Measurements from ENCODE around the gene WNT7B.

WNT7B gene

DNA sequence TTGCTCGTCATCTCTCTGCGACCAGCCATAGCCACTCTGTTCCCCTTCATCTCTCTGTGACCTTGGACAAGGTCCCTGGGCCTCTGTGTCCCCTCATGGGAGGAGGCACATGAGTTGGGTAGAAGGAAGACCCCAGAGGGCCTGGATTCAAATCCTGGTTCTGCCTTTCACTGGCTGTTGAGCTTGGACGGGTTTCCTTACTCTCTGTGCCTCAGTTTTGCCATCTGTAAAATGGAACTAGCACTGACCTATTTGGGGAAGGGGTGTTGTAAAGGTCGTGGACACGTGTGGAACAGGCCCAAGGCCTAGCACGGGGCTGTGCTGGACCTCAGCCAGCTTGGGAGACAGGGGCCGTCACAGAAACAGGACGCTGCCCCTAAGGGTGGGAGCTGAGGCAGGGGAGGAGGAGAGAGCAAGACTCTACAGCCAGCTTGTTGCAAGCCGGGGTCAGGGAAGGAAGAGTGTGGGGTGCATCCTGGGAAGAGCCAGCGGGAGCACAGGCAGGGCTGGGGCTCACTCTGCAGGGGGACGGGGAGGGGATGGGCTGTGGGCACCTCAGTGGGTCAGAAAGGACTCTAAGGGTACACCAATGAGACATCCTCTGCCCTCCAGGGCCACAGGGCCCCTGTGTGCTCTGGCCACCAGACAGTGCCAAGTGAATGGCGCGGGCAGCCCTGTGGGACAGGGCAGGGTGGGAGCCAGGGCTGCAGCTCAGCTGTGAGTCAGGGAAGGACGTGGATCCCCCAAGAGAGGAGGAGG is 59.1 kb downstream of the WNT7B start:
- intact Hi-C loops (cut with DNase I) = no loop called here
- DNase-seq = no peak

DNA sequence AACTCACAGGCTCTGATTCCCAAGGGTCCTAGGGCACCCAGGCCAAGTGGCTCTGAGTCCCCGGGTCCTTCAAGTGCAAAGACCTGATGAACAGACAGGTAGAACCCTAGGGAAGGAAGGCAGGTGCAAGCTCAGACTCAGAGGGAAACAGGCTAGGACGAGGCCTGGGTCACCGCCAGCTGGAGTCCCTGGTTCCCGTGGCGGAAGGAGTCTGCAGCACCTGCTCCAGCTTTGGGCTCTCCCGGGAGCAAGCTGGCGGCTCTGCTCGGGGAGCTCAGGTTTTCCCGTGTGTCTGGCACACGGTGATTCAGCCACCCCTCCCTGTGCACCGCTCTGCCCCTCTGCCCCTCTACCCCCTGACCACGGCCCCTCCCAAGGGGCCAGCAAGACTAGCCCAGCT is 59.8 kb downstream of the WNT7B start:
- DNase-seq = no peak
- intact Hi-C loops (cut with DNase I) = no loop called here

DNA sequence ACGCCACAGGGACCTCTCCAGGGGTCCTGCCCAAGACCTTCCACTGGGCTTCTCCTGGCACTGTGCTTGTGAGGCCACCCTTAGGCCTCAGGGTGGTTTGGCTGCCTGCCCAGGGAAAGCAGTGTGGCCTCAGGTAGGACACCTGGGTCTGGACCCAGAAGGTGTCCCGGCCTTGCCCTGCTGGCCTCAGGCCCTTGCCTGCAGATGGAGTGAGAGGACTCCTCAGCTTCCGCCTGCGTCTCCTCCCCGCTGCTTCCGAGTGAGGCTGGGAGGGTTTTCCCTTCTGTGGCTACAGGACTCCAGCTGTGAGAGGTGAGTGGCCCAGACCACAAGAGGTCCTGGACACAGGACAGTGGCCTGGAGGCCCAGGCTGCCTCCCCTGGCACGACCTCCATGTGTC is 60.4 kb downstream of the WNT7B start:
- no peak for DNase-seq
- intact Hi-C loops (cut with DNase I) = no loop called here

DNA sequence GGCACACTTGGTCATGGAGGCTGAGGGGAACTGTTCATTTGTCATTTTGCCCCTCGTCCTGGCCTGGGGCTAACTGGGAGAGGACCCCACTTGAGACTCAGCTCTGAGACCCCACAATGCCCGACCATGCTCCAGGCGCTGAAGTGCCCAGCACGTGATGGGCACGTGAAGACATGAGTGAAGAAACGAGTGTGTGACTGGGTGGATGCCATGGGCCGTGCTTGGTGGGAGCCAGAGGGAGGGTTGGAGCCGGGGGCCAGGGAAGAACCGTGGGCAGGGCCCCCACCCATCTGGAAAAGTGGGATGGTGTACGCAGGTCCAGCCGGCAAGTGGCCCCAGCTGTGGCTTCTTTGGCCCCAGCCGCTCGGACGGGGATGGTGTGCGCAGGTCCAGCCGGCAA is 61.1 kb downstream of the WNT7B start:
- no peak for DNase-seq
- intact Hi-C loops (cut with DNase I) = no loop called here

DNA sequence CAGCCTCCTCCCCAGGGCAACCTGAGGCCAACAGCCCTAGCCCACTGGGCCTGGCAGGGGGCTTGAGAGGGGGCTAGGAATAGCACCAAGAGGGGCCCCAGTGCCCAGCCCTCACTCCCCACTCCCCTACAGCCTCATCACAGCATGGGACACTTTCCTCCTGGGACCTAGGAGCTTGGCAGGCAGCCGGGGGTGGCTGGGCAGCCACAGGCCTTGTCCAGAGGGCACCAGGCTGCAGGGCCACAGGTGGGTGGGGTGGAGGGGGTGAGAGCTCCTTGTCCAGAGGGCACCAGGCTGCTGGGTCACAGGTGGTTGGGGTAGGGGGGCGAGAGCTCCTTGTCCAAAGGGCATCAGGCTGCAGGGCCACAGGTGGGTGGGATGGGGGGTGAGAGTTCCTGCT is 61.8 kb downstream of the WNT7B start:
- no peak for DNase-seq
- intact Hi-C loops (cut with DNase I) = no loop called here

DNA sequence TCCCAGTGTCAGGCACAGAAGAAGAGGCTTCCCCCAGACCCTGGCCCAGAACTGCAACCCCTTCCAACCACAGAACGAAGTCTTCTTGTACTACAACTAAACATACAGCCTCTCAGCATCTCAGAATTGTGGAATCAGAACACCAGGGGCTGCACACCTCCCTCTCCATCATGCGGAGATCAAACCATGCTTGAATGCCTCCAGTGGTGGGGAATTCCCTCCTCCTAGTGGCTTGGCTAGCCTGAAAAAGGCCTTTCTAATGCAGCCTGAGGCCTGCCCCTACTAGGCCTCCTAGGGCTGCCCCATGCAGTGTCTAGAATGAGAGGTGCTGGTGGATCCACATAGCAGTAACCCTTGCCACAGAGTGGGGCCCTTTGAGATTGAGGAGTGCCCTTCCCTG is 62.7 kb downstream of the WNT7B start:
- intact Hi-C loops (cut with DNase I) = no loop called here
- DNase-seq = no peak

DNA sequence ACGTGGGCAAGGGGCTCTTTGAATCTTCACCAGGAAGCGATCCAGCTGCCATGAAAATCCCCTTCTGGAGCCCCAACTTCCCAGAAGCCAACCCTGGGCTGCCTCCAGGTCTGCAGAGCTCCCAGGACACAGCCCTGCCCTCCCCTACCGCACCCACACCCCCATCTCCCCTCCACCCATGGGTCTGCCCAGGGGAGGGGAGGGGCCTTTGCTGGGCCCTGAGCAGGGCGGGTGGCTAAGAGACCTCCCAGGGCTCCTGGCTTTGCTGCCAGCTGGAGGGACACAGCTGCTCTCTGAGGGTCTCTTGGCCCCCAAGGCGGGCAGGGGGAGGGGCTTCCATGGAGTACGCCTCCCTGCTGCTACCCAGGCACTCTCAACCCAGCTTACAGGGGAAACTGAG is 64.1 kb downstream of the WNT7B start:
- intact Hi-C loops (cut with DNase I) = no loop called here
- DNase-seq = no peak

DNA sequence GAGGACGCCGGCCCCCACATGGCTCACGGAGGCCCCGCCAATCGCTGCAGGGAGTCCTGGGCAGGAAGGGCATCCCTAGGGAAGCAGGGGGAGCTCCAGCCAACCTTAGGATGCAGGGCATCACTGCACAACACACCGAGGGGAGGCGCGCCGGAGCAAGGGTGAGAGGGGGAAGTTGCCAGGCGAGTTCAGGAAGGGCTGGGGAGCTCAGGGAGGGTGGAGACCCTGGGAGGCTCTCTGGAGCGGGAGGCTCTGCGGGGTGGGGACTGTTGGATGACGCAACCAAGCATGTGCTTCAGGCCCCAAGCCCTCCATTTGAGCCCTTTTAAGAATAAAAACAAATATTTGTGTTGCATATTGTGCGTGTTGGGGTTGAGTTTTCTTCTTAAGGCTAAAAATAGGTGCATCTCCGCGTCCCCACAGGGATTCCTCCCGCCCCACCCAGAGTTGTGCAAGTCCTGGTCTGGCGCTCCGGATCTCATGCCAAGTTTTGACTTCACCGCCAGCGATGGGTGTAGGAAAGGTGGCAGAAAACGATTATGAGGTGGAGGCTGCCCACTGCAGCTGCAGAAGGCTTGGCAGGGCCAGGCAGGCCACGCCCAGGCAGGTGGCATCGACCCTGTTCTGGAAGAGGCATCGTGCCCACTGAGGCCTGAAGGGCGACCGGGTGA is 65.2 kb downstream of the WNT7B start:
- intact Hi-C loops (cut with DNase I) = no loop called here
- DNase-seq = no peak

DNA sequence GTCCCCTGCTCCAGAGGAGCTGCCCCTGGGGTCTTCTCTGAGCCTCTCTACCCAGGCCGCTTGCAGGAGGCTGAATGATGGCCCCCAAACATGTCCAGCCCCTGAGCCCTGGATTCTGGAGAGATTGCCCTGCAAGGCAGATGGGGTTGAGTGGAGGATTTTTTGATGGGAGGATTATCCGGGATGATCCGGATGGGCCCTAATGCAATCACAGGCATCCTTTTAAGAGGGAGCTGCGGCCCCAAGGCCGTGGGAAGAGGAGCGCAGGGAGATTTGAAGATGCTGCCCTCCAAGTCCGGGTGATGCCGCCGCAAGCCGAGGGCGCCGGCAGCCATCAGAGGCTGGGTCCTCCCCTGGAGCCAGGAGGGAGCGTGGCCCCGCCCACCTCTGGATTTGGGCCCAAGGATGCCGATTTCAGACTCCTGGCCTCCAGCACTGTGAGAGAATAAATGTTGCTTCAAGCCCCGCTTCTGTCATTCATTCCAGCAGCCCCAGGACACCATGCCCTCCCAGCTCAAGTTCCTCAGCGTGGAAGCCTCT is 66.0 kb downstream of the WNT7B start:
- peak in 1 of 10 donors; percentile 81 for DNase-seq
- intact Hi-C loops (cut with DNase I) = no loop called here

DNA sequence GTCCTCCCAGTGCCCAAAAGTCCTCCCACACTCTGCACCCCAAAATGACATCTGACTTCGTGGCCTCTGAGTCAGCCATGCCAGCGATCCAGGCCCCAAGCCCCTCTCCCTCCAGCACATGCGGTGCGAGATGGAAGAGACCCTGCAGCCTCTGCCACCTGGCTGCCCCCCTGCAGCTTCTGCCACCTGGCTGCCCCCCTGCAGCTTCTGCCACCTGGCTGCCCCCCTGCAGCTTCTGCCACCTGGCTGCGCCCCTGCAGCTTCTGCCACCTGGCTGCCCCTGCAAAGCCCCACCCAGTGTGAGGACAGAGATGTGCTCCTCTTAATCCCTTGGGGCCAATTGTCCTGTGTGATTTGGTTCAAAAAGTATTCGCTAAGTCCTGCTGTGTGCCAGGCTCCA is 68.0 kb downstream of the WNT7B start:
- intact Hi-C loops (cut with DNase I) = no loop called here
- DNase-seq = no peak

DNA sequence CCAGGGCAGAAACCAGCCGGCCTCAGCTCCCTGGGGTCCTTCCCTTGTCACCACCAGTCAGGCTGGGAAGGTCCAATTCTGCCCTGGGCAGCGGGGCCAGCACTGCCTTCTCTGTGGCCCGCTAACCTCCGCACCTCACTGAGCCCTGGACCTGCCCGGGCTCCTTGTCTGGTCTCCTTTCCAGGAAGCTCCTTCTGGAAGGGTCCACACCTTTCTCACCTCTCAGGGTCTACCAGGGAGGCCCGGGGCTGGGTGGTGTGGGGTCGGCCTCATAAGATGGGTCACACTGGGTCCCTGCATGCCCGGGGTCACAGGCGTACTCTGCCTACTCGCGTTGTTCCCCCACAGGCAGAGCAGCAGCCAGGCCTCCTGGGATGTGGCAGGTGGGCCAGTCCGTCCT is 69.0 kb downstream of the WNT7B start:
- intact Hi-C loops (cut with DNase I) = no loop called here
- no peak for DNase-seq

DNA sequence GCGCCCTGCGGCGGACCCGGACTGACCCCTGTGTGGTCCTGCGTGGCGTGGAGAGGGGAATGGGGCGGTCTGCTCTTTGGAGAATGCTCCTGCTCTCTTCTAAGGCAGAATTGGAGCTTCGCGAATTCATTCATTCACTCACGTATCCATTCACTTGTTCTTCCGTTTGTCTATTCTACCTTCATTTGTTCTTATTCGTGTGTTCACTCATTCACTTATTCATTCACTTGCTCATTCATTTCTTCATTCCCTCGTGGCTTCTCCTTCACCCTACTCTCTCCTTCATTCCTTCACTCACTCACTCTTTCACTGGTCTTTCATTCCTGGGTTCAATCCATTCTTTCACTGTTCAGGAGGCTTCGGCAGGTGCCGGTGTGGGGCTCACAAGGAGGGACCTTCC is 69.6 kb downstream of the WNT7B start:
- no peak for DNase-seq
- intact Hi-C loops (cut with DNase I) = no loop called here

DNA sequence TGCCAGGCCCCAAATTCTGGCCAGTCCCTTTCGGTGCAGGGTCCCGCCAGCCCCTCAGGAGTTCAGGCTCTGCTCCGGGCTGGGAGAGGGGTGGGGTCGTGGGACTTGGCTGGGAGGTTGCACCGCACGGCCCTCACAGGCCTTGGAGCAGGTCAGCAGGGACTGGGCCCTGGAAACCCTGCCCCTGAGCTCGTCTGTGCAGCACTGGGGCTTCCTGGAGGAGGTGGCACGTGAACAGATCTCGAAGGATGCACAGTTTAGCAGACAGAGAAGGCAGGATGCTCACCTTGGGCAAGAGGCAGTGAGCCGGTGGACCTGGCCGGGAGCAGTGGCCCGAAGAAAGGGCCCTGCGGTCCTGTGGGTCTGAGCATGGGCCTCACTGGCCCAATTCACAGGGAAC is 70.0 kb downstream of the WNT7B start:
- intact Hi-C loops (cut with DNase I) = no loop called here
- DNase-seq = no peak

DNA sequence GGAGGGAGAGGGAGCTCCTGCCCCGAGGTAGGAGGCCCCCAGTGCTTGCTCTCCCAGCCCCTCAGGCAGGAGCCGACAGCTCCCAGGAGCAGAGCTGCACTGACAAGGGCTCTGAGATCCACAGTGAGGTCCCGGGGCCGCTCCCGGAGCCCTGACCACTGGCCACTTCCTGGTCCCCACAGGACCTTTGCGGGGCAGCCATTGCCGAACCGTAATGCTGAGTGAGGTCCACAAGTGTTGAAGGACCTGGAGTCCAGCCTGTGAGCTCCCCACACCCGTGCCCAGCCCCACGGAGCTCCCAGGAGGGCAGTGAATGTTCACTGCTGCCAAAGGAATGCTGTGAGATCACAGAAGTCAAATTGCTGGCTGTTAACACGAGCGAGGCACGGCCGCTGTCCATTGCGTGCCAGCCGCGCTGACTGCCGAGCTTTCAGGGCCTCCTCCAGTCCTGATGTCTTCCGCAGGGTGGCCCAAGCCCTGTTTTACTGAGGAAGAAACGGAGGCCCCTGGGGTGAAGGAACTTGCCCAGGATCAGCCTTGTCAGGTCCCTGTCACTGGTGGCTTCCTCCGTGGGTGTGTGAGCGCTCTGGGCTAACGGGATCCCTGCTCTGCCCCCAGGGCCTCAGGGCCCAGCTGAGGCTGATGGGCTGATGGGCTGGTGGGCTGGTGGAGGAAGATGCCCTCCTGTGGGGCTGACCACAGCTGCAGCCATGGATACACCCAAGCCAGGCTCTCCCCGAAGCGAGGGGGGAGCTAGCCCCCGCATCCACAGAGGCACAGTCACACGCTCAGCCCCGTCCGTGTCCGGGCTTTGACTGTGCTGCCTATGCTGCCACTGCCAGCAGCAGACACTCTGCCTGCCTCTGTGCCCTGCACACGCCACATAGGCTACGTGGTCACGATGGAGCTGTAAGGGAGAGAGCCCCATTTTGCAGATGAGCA is 70.8 kb downstream of the WNT7B start:
- no peak for DNase-seq
- intact Hi-C loops (cut with DNase I) = no loop called here

DNA sequence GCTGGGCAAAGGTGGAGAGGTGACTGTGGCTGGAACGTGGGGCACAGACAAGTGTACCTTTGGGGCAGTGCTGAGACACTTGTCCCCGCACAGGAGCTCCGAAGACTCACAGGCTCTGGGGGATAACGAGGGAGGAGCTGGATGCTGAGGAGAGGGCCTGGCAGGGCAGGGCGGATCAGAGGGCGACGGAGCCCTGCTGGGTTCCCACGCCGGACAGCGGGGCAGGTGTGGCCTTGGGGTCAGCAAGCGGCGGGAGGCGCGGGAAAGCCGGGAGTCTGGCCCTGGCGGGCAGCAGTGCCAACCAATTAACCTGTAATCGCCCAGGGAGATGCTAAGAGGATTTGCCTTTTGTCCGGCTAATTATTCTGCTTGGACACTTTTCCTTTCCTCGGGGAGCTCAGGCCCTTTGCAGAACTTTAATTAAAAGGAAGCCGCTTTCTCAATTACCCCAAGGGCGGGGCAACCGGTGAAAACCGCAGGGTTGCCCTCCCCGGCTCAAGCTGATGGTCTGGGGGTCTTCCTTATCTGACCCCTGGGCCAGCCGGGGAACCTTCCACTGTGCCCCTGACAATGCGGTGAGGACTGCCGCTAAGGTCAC is 71.5 kb downstream of the WNT7B start:
- DNase-seq = no peak
- intact Hi-C loops (cut with DNase I) = no loop called here

DNA sequence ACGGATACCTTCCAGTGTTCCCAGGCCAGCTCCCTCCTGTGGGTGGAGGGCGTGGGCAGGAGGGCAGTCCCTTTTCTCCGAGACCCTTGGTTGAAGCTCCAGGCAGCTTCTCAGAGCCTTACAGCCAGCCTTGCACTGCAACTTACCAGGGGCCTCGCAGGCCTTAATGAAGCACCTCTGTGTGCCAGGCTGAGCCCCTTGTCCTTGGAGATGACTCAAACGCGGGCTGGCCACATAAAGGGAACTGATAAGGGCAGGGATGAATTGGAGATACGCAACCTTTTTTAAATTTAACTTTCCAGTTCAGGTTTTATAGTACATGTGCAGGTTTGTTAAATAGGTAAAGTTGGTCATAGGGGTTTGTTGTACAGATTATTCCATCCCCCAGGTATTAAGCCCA is 72.7 kb downstream of the WNT7B start:
- no peak for DNase-seq
- intact Hi-C loops (cut with DNase I) = no loop called here

DNA sequence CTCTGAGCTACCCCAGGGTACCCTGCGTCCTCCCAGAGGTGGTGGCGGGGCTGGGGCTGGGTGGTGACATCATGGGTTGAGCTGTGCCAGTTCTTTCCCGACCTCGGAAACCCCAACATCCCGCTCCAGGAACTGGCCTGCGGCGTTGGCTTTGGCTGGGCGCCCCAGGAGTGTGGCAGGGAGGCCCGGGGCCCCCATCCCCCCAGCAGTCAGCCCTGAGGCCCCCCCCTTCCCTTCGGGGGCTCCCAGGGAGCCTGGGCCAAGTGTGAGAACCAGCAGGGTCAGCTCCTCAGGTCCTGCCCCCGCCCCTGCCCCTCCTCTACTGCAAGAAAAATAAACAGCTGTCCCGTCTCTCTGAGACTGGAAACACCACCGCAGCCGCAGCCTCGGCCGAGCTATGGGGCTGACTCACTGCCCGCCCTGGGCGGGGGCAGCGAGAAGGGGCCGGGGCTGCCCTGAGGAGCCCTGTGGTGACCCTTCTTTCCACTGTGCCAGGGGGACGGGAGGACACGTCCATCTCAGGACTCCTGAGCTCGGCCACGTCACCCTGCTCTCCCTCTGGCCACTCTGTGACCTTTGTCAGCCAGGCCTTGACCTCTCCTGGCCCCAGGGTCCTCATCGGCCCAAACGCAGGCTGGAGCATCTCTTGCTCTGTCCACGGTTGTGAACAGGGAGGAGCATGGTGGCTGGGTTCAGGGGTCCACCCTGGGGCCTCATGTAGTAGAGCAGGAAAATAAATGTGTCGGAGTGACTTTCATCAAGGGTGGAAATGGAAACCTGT is 73.4 kb downstream of the WNT7B start:
- intact Hi-C loops (cut with DNase I) = no loop called here
- DNase-seq = no peak

DNA sequence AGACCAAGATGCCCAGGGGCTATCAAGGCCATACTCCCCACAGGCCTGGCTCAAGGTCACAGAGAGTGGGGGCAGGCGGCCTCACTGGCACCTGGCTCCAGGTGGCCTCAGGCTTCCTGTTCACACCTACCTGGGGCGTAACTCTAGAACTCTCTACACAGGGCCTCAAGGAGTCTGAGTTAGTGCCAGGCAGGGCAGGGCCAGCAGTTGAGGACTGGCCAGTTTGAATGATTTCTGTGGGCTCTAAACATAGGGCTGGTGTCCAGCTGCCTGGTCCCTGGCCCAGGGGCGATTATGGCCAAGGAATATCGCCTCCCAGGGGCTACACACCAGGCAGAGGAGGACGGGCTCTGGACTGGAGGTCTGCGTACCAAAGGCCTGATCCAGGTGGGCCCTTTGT is 79.2 kb downstream of the WNT7B start:
- intact Hi-C loops (cut with DNase I) = no loop called here
- peak in 2 of 10 donors; percentile 10 to 61 for DNase-seq

DNA sequence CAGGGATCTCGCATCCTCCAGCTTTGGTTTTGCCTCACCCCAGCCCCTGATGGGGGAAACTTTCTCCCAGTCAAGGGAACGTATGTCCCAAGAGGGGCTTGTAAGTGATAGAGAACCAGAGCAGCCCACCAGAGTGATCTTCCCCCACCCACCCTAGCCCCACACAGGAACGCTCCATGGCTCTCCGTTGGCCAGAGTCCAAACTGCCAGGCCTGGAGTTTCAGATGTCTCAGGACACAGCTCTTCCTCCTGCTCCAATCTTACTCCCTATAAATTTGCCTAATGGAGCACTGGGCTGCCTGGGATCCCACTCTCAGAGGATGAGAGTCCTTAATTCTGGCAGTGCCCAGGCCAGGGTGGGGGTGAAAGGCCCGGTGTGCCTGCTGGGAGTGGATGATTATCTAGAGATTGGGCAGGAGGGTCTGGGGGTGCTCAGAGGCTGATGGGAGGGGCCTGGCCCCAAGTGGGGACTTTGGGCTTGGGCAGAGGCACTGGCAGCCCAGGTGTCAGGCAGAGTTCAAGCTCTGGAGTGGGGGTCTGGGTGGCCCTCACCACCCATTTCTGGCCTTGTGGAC is 79.9 kb downstream of the WNT7B start:
- DNase-seq = peak in 2 of 10 donors; percentile 37 to 78
- intact Hi-C loops (cut with DNase I) = no loop called here
